SK-N-SH treated with all-trans-retinoic acid at 6 μM for 48 hours (cell line): ENCODE results near the gene FAM151A.

ENCODE experiments used
- ATAC-seq: fragments of 200-7000 bp; cut with Tn5 transposase; 3 replicates; pipeline ENCODE4 v1.9.1; 2020; ENCODE audit warnings: mild to moderate bottlenecking, moderate library complexity
- ARNTL ChIP-seq: fragments of 450-650 bp; formaldehyde crosslinking; IDR thresholded peaks from 2 replicates; pipeline ENCODE4 v1.5.0; 2020; ENCODE audit warnings: low read depth, mild to moderate bottlenecking, moderate library complexity, borderline replicate concordance
- BACH2 ChIP-seq: fragments of 250-450 bp; sonication (Bioruptor Pico); IDR thresholded peaks from 2 replicates; pipeline ENCODE4 v1.9.0; 2021; ENCODE audit warnings: mild to moderate bottlenecking, borderline replicate concordance
- CREB5 ChIP-seq: fragments of 250-450 bp; sonication (Bioruptor Pico); IDR thresholded peaks from 2 replicates; pipeline ENCODE4 v1.5.1; 2020; ENCODE audit warnings: low read depth, mild to moderate bottlenecking, moderate library complexity
- CSDC2 ChIP-seq: fragments of 250-450 bp; sonication (Bioruptor Pico); IDR thresholded peaks from 2 replicates; pipeline ENCODE4 v1.5.0; 2020; ENCODE audit warnings: mild to moderate bottlenecking, moderate library complexity
- CSRNP3 ChIP-seq: fragments of 250-450 bp; sonication (Bioruptor Pico); IDR thresholded peaks from 2 replicates; pipeline ENCODE4 v1.5.1; 2021; ENCODE audit warnings: mild to moderate bottlenecking, moderate library complexity
- ESRRG ChIP-seq: fragments of 250-450 bp; sonication (Bioruptor Pico); IDR thresholded peaks from 2 replicates; pipeline ENCODE4 v1.6.1; 2021; ENCODE audit warnings: mild to moderate bottlenecking
- GLIS3 ChIP-seq: fragments of 250-450 bp; sonication (Bioruptor Pico); IDR thresholded peaks from 2 replicates; pipeline ENCODE4 v1.5.0; 2020; ENCODE audit warnings: mild to moderate bottlenecking, moderate library complexity
- ISL1 ChIP-seq: fragments of 250-450 bp; sonication (Bioruptor Pico); IDR thresholded peaks from 2 replicates; pipeline ENCODE4 v2.1.2; 2022; ENCODE audit warnings: mild to moderate bottlenecking, moderate library complexity
- OSR1 ChIP-seq: fragments of 250-450 bp; sonication (Bioruptor Pico); IDR thresholded peaks from 2 replicates; pipeline ENCODE4 v1.8.0; 2022; ENCODE audit warnings: moderate library complexity, mild to moderate bottlenecking, inconsistent platforms
- POU6F1 ChIP-seq: fragments of 250-450 bp; sonication (Bioruptor Pico); IDR thresholded peaks from 2 replicates; pipeline ENCODE4 v1.8.0; 2021; ENCODE audit warnings: low read depth, mild to moderate bottlenecking, moderate library complexity, borderline replicate concordance
- PPARA ChIP-seq: fragments of 250-450 bp; sonication (Bioruptor Pico); IDR thresholded peaks from 2 replicates; pipeline ENCODE4 v1.5.0; 2020; ENCODE audit warnings: mild to moderate bottlenecking, borderline replicate concordance
- RARB ChIP-seq: fragments of 250-450 bp; sonication (Bioruptor Pico); IDR thresholded peaks from 2 replicates; pipeline ENCODE4 v1.8.0; 2021; ENCODE audit warnings: mild to moderate bottlenecking, moderate library complexity
- SNAI2 ChIP-seq: fragments of 250-450 bp; sonication (Bioruptor Pico); IDR thresholded peaks from 2 replicates; pipeline ENCODE4 v1.5.0; 2020; ENCODE audit warnings: mild to moderate bottlenecking, moderate library complexity
- TCF4 ChIP-seq: fragments of 250-450 bp; sonication (Bioruptor Pico); IDR thresholded peaks from 2 replicates; pipeline ENCODE4 v1.8.0; 2021; ENCODE audit warnings: mild to moderate bottlenecking, moderate library complexity, borderline replicate concordance
- TOX ChIP-seq: fragments of 250-450 bp; sonication (Bioruptor Pico); IDR thresholded peaks from 2 replicates; pipeline ENCODE4 v1.8.0; 2021; ENCODE audit warnings: mild to moderate bottlenecking, moderate library complexity, borderline replicate concordance
- TSHZ2 ChIP-seq: fragments of 250-450 bp; sonication (Bioruptor Pico); IDR thresholded peaks from 2 replicates; pipeline ENCODE4 v1.5.0; 2020; ENCODE audit warnings: mild to moderate bottlenecking, moderate library complexity
- ZFP3 ChIP-seq: fragments of 250-450 bp; sonication (Bioruptor Pico); IDR thresholded peaks from 2 replicates; pipeline ENCODE4 v1.5.0; 2020; ENCODE audit warnings: mild to moderate bottlenecking, moderate library complexity
- ZNF565 ChIP-seq: fragments of 450-650 bp; formaldehyde crosslinking; conservative IDR thresholded peaks from 2 replicates; pipeline ENCODE4 v1.5.0; 2020; ENCODE audit warnings: low read depth, mild to moderate bottlenecking, moderate library complexity
- ZNF8 ChIP-seq: fragments of 450-650 bp; formaldehyde crosslinking; IDR thresholded peaks from 2 replicates; pipeline ENCODE4 v1.5.0; 2020; ENCODE audit warnings: mild to moderate bottlenecking, moderate library complexity

Gene FAM151A

GRCh38 chr1:54606990-54607325, 16.4 kb downstream of the FAM151A start:
- no peak for TF ChIP-seq CREB5 (CRISPR knock-in tag)
- TF ChIP-seq CSDC2 (CRISPR knock-in tag), result no peak
- TF ChIP-seq ARNTL (CRISPR knock-in tag), result no peak
- no peak for TF ChIP-seq ZNF565 (CRISPR knock-in tag)
- no peak for TF ChIP-seq CSRNP3 (CRISPR knock-in tag)
- TF ChIP-seq ZFP3 (CRISPR knock-in tag), result no peak
- no peak for TF ChIP-seq BACH2 (CRISPR knock-in tag)
- no peak for TF ChIP-seq RARB (CRISPR knock-in tag)
- no peak for TF ChIP-seq TOX (CRISPR knock-in tag)
- no peak for TF ChIP-seq ZNF8 (CRISPR knock-in tag)
- TF ChIP-seq SNAI2 (CRISPR knock-in tag), result no peak
- no peak for TF ChIP-seq TCF4
- TF ChIP-seq OSR1 (CRISPR knock-in tag), result no peak
- TF ChIP-seq ESRRG (CRISPR knock-in tag), result no peak
- no peak for ATAC-seq

GRCh38 chr1:54606096-54606989, 17.0 kb downstream of the FAM151A start:
- ATAC-seq, result no peak
- TF ChIP-seq TCF4, result no peak

GRCh38 chr1:54604572-54605370, 18.6 kb downstream of the FAM151A start:
- ATAC-seq, result no peak

More at GRCh38 chr1:54604572-54605370, 18.6 kb downstream of the FAM151A start:
- TF ChIP-seq TOX (CRISPR knock-in tag) (no peak), PPARA (CRISPR knock-in tag) (no peak), RARB (CRISPR knock-in tag) (no peak), GLIS3 (CRISPR knock-in tag) (no peak), SNAI2 (CRISPR knock-in tag) (no peak), CSRNP3 (CRISPR knock-in tag) (no peak), TSHZ2 (no peak), POU6F1 (CRISPR knock-in tag) (no peak), ISL1 (no peak), ZFP3 (CRISPR knock-in tag) (no peak), ZNF8 (CRISPR knock-in tag) (no peak), TCF4 (no peak), ARNTL (CRISPR knock-in tag) (no peak), OSR1 (CRISPR knock-in tag) (no peak)
- TF ChIP-seq, all 23 proteins: peak for 0
